Sigmoid colon (tissue), 3 donors: Measurements from ENCODE around the gene MAD1L1.

ENCODE experiments used
- CTCF ChIP-seq, 4 experiments: fragments of 450-650 bp in 3 of 4; fragments of 200-600 bp in 1 of 4; IDR thresholded peaks; one replicate each; pipeline ENCODE4 v1.5.1; 2016 to 2019; ENCODE audit warnings: antibody characterized with exemption in 4 of 4, mild to moderate bottlenecking in 3 of 4, moderate library complexity in 2 of 4
- POLR2A ChIP-seq, 2 donors: fragments of 450-650 bp; IDR thresholded peaks; one replicate each; pipeline ENCODE4 v1.6.1; 2016; ENCODE audit warnings: antibody characterized with exemption in 2 of 2, mild to moderate bottlenecking in 2 of 2, moderate library complexity in 2 of 2

DNA sequence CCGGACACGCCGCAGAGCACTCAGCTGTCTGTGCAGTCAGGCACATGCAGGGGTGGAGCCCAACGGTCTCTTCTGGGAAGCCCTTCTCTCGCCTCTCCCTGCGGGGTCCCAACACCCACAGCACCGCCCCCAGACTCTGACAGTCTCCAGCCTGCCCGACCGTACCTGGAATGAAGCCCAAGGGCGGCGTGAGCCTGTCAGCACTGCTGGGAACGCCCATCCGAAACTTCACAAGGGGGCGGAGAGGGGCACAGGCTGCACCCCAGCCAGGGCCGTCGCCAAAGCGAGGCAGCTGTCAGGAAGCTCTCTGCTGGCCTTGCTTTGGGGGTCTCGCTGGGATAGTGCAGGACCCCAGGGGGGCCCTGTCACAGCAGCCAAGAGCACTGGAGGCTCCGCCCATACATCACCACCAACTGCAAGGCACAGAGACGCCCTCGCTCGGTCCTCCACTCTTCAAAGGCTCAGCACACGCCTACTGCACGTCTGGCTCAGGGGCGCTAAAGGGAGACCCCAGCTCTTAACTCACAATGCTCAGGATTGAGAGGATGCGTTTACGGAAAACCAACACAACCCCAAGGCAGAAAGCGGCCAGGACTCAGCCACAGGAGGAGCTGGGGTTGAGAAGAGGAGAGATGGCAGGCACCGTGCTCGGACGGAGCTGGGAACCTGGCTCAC, 30.9 kb downstream of the MAD1L1 start:
- TF ChIP-seq POLR2A (IDR thresholded peaks at IDR 0.05) (no peak), CTCF (IDR thresholded peaks at IDR 0.05) (no peak)
